Thyroid gland (tissue), 4 donors: ENCODE measurements around the gene PIP4P1. TPM values are rescaled to one million over a fixed set of nuclear protein-coding genes. Genes with fewer than 3 reads are reported as not detected.
"Not testable (repeated sequence)": the region's sequence is repeated elsewhere in the genome, so short reads cannot be mapped to it uniquely, and the experiment has no call there.

Experiments
- DNase-seq, 2 donors: peaks; one replicate each; pipeline ENCODE4 v3.0.0-alpha.2; 2019
- H3K27ac ChIP-seq, 3 donors: fragments of 200-600 bp; sonication (generic); 1 replicate in 2 of 3; 2 replicates in 1 of 3; pipeline ENCODE4 v1.5.1; 2016 to 2019; ENCODE audit warnings: mild to moderate bottlenecking in 1 of 3, moderate library complexity in 1 of 3
- H3K27me3 ChIP-seq: fragments of 200-600 bp; sonication (generic); one replicate; pipeline ENCODE4 v1.5.1; 2019
- H3K36me3 ChIP-seq, 2 donors: fragments of 200-600 bp; sonication (generic); one replicate each; pipeline ENCODE4 v1.5.1; 2016 to 2019
- H3K4me1 ChIP-seq, 2 donors: fragments of 200-600 bp; sonication (generic); one replicate each; pipeline ENCODE4 v1.5.1; 2017 to 2019
- H3K4me3 ChIP-seq, 3 donors: fragments of 200-600 bp; sonication (generic); replicated peaks in 1 of 3; 1 replicate in 2 of 3; 2 replicates in 1 of 3; pipeline ENCODE4 v1.5.1; 2016; ENCODE audit warnings: mild to moderate bottlenecking in 1 of 3
- H3K9me3 ChIP-seq: fragments of 200-600 bp; sonication (generic); one replicate; pipeline ENCODE4 v1.5.1; 2017
- POLR2A ChIP-seq, 2 donors: fragments of 450-650 bp; IDR thresholded peaks; one replicate each; pipeline ENCODE4 v1.6.1; 2017; ENCODE audit warnings: antibody characterized with exemption in 2 of 2, mild to moderate bottlenecking in 2 of 2, moderate library complexity in 1 of 2
- WGBS, 2 donors: methylation state at CpG; one replicate each; pipeline ENCODE4 v1.1.5; 2017; 5-methylcytosine and 5-hydroxymethylcytosine counted together
- intact Hi-C: fragments of 100-400 bp; cut with DNase I; formaldehyde crosslinking; loops from one replicate; pipeline ENCODE4 v1.15.1; 2023
- total RNA-seq, 4 donors: library from RNA; depleted of rRNA; stranded (reverse); fragments of >200 nt; gene quantifications; one replicate each; pipeline ENCODE4 v1.2.3, GENCODE V29; 2016
- TF ChIP-seq, protein P1 (sequence below), 6 experiments: fragments of 200-600 bp in 3 of 6; fragments of 450-650 bp in 3 of 6; sonication (generic) in 3 of 6; IDR thresholded peaks; one replicate each; pipeline ENCODE4 v1.5.1; 2016 to 2019; ENCODE audit warnings: antibody characterized with exemption in 6 of 6, mild to moderate bottlenecking in 2 of 6, inconsistent platforms in 1 of 6, moderate library complexity in 1 of 6

PIP4P1 gene
- total RNA-seq, 4 donors from 2014 or later, result 15.4 to 29.1 (median 23.1) TPM

DNA sequence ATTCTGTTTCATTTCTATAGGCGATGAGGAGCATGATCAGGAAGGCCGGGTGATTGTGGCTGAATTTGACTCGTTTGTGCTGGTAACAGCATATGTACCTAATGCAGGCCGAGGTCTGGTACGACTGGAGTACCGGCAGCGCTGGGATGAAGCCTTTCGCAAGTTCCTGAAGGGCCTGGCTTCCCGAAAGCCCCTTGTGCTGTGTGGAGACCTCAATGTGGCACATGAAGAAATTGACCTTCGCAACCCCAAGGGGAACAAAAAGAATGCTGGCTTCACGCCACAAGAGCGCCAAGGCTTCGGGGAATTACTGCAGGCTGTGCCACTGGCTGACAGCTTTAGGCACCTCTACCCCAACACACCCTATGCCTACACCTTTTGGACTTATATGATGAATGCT lies 4.3 kb downstream of the PIP4P1 start:
- H3K4me1 ChIP-seq, result peaks cover 26 to 33% of the 10 kb centered on the region in 2 donors
- no peak for DNase-seq
- 90% methylated on average over 13 of the region's 13 CpGs for WGBS, 2 donors
- no peak overlapping the region for H3K4me3 ChIP-seq
- H3K36me3 ChIP-seq, result peaks cover 28 to 34% of the 10 kb centered on the region in 2 donors
- no peaks in the 10 kb centered on the region for H3K9me3 ChIP-seq
- TF ChIP-seq POLR2A (IDR thresholded peaks at IDR 0.05), result no peak
- TF ChIP-seq, protein P1, sequence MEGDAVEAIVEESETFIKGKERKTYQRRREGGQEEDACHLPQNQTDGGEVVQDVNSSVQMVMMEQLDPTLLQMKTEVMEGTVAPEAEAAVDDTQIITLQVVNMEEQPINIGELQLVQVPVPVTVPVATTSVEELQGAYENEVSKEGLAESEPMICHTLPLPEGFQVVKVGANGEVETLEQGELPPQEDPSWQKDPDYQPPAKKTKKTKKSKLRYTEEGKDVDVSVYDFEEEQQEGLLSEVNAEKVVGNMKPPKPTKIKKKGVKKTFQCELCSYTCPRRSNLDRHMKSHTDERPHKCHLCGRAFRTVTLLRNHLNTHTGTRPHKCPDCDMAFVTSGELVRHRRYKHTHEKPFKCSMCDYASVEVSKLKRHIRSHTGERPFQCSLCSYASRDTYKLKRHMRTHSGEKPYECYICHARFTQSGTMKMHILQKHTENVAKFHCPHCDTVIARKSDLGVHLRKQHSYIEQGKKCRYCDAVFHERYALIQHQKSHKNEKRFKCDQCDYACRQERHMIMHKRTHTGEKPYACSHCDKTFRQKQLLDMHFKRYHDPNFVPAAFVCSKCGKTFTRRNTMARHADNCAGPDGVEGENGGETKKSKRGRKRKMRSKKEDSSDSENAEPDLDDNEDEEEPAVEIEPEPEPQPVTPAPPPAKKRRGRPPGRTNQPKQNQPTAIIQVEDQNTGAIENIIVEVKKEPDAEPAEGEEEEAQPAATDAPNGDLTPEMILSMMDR (IDR thresholded peaks at IDR 0.05), result no peak
- intact Hi-C loops, result loop anchor here (10.0 kb wide), 2 partner anchors 122 to 228 kb away; partner anchors contain the start of genes ANG, CCNB1IP1 and RNASE4
- H3K27ac ChIP-seq, result no peak overlapping the region
- H3K27me3 ChIP-seq, result no peaks in the 10 kb centered on the region

- H3K9me3 ChIP-seq, result no peaks in the 10 kb centered on the region
- TF ChIP-seq POLR2A (IDR thresholded peaks at IDR 0.05), result no peak
- TF ChIP-seq, protein P1 (IDR thresholded peaks at IDR 0.05), result no peak
- intact Hi-C loops, result loop anchor here (10.0 kb wide), 2 partner anchors 121 to 229 kb away; partner anchors contain the start of genes ANG, CCNB1IP1 and RNASE4
These were observed 5.6 kb downstream of the PIP4P1 start for GRCh38 chr14:20455355-20456300.

GRCh38 chr14:20454516-20455354 lies 6.5 kb downstream of the PIP4P1 start, which contains the start of the genes APEX1 and OSGEP:
APEX1 (plus strand) TSS chr14:20455226; CDS start chr14:20455646, 420 bp downstream.
OSGEP (minus strand) TSS chr14:20454812; CDS start chr14:20454683, 129 bp downstream.
- Histone ChIP-seq H3K27me3 (no peaks in the 10 kb centered on the region), H3K9me3 (no peaks in the 10 kb centered on the region), H3K36me3 (peaks cover 49 to 51% of the 10 kb centered on the region in 2 donors), H3K27ac (peak within 1 kb of the TSS; percentile 81 to 94 (median 85)), H3K4me3 (peak within 1 kb of the TSS; percentile 54 to 70 (median 59)), H3K4me1 (peaks cover 17 to 23% of the 10 kb centered on the region in 2 donors)
- TF ChIP-seq, protein P1 (IDR thresholded peaks at IDR 0.05), result peak in 1 of 6 experiments; percentile 18
- peak in 1 of 2 donors; percentile 84 for TF ChIP-seq POLR2A (IDR thresholded peaks at IDR 0.05)
- WGBS, 2 donors, result 0 to 1% methylated on average over 45 to 48 of the region's 56 CpGs
- intact Hi-C loops, result loop anchor here (10.0 kb wide), 2 partner anchors 120 to 230 kb away; partner anchors contain the start of genes ANG, CCNB1IP1 and RNASE4
- DNase-seq, result peak; percentile 99

More at GRCh38 chr14:20455355-20456300, 5.6 kb downstream of the PIP4P1 start:
- 1 to 3% methylated on average over 39 of the region's 39 CpGs for WGBS, 2 donors
- Histone ChIP-seq H3K4me3 (peak overlapping the region; percentile 24 to 59 (median 54)), H3K4me1 (peaks cover 25 to 32% of the 10 kb centered on the region in 2 donors), H3K36me3 (peaks cover 41 to 42% of the 10 kb centered on the region in 2 donors), H3K27me3 (no peaks in the 10 kb centered on the region), H3K27ac (peak overlapping the region; percentile 35 to 85 (median 81))
- no peak for DNase-seq

DNA sequence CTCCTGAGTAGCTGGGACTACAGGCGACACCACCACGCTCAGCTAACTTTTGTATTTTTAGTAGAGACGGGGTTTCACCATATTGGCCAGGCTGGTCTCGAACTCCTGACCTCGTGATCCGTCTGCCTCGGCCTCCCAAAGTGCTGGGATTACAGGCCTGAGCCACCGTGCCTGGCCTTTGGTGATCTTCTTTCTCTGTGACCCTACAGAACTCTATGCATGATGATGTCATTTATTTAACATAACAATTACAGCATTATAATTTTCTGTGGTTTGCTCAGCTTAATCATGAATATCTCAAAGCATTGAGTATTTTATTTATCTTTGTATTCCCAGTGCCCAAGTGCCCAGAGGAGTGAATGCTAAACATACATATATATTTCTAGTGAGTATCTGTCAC lies 8.4 kb downstream of the PIP4P1 start:
- Histone ChIP-seq H3K36me3 (peaks cover 55% of the 10 kb centered on the region in 2 donors), H3K4me1 (peaks cover 17 to 22% of the 10 kb centered on the region in 2 donors)
- not testable (repeated sequence) for H3K27ac ChIP-seq, H3K4me3 ChIP-seq, H3K9me3 ChIP-seq, DNase-seq, H3K27me3 ChIP-seq
- intact Hi-C loops, result loop anchor here (10.0 kb wide), 2 partner anchors 118 to 232 kb away; partner anchors contain the start of genes ANG, CCNB1IP1 and RNASE4
- 92 to 94% methylated on average over 8 of the region's 8 CpGs for WGBS, 2 donors

DNA sequence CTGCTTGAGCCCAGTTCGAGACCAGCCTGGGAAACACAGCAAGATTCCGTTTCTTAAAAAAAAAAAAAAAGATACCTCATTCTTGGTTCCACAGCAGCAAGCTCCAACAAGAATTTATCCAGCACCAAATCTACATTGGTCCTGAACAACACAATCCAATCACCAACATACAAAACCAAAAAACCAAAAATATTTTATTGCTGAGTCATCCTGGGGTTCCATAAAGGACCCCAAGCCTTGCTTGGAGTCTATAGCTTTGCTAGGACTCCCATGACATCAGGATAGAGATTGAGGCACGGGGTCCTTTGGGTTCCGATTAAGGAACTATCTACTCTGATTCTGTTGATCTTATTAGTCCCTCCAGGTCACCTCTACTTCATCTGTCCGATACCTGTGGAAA lies 14.3 kb downstream of the PIP4P1 start:
- no peak for TF ChIP-seq POLR2A (IDR thresholded peaks at IDR 0.05)
- TF ChIP-seq, protein P1 (IDR thresholded peaks at IDR 0.05), result no peak
- Histone ChIP-seq H3K27ac (peak overlapping the region in 1 of 3 donors; percentile 24), H3K36me3 (peaks cover 44 to 57% of the 10 kb centered on the region in 2 donors)

GRCh38 chr14:20443650-20444049 lies 17.6 kb downstream of the PIP4P1 start:
- DNase-seq, H3K9me3 ChIP-seq, H3K27me3 ChIP-seq, H3K4me3 ChIP-seq, intact Hi-C loops: not testable (repeated sequence)
- WGBS, 2 donors, result 28 to 46% methylated on average over 2 to 4 of the region's 4 CpGs
- peaks cover 17 to 26% of the 10 kb centered on the region in 2 donors for H3K36me3 ChIP-seq
- H3K4me1 ChIP-seq, result peaks cover 7 to 14% of the 10 kb centered on the region in 2 donors
- H3K27ac ChIP-seq, result peak overlapping the region; percentile 31 to 73 (median 55)

More for the DNA sequence above, 14.3 kb downstream of the PIP4P1 start:
- intact Hi-C loops, result no loop called here
- 91 to 97% methylated on average over 5 of the region's 5 CpGs for WGBS, 2 donors
- Histone ChIP-seq H3K4me1 (peaks cover 7 to 14% of the 10 kb centered on the region in 2 donors), H3K27me3 (no peaks in the 10 kb centered on the region), H3K9me3 (no peaks in the 10 kb centered on the region), H3K4me3 (no peak overlapping the region)
- no peak for DNase-seq
